HepG2 (cell line): ENCODE results near the gene PARN. TPM values are rescaled to one million over a fixed set of nuclear protein-coding genes. Genes with fewer than 3 reads are reported as not detected.
A peak's percentile ranks its signal among the peaks of the same experiment; 100 is the strongest.

Experiments used
- CBX5 ChIP-seq: sonication (generic); formaldehyde crosslinking; IDR thresholded peaks from 2 replicates; pipeline ENCODE4 v1.4.0; 2020; ENCODE audit warnings: missing genetic modification reagents, borderline replicate concordance
- KIAA2018 ChIP-seq: sonication (generic); formaldehyde crosslinking; IDR thresholded peaks from 2 replicates; pipeline ENCODE4 v1.5.0; 2020; ENCODE audit warnings: mild to moderate bottlenecking, missing genetic modification reagents, borderline replicate concordance
- MEIS1 ChIP-seq: sonication (generic); formaldehyde crosslinking; IDR thresholded peaks from 2 replicates; pipeline ENCODE4 v1.9.0; 2021; ENCODE audit warnings: mild to moderate bottlenecking, missing genetic modification reagents, moderate library complexity, borderline replicate concordance
- NR2F6 ChIP-seq, 2 experiments: IDR thresholded peaks; 2 replicates each; pipeline ENCODE4 v1.6.1; 2016; ENCODE audit warnings: antibody characterized with exemption in 1 of 2, mild to moderate bottlenecking in 1 of 2
- SIN3B ChIP-seq: fragments of 150-350 bp; IDR thresholded peaks from 2 replicates; pipeline ENCODE4 v1.6.1; 2014; ENCODE audit warnings: low read length
- SNAPC4 ChIP-seq: sonication (generic); formaldehyde crosslinking; IDR thresholded peaks from 2 replicates; pipeline ENCODE4 v1.4.0; 2020; ENCODE audit warnings: mild to moderate bottlenecking, missing genetic modification reagents
- TRIM22 ChIP-seq: fragments of 450-650 bp; IDR thresholded peaks from 2 replicates; pipeline ENCODE4 v1.6.1; 2017
- ZNF468 ChIP-seq: sonication (generic); formaldehyde crosslinking; IDR thresholded peaks from 2 replicates; pipeline ENCODE4 v1.8.0; 2022; ENCODE audit warnings: mild to moderate bottlenecking, moderate library complexity, missing genetic modification reagents
- ZNF576 ChIP-seq: sonication (generic); formaldehyde crosslinking; IDR thresholded peaks from 2 replicates; pipeline ENCODE4 v1.4.0; 2020; ENCODE audit warnings: mild to moderate bottlenecking, missing genetic modification reagents
- ZNF766 ChIP-seq: sonication (generic); formaldehyde crosslinking; IDR thresholded peaks from 2 replicates; pipeline ENCODE4 v1.5.0; 2020; ENCODE audit warnings: missing genetic modification reagents, borderline replicate concordance
- ZNF768 ChIP-seq: sonication (generic); formaldehyde crosslinking; IDR thresholded peaks from 2 replicates; pipeline ENCODE4 v1.4.0; 2020; ENCODE audit warnings: missing genetic modification reagents
- ZNF780A ChIP-seq: sonication (generic); formaldehyde crosslinking; IDR thresholded peaks from 2 replicates; pipeline ENCODE4 v1.8.0; 2022; ENCODE audit warnings: mild to moderate bottlenecking, missing genetic modification reagents, moderate library complexity
- ZNF841 ChIP-seq: sonication (generic); formaldehyde crosslinking; IDR thresholded peaks from 2 replicates; pipeline ENCODE4 v1.8.1; 2023; ENCODE audit warnings: missing genetic modification reagents, borderline replicate concordance
- polyA plus RNA-seq, 8 experiments: library from polyadenylated mRNA; depleted of rRNA in 3 of 8; stranded (reverse) in 7 of 8; unstranded in 1 of 8; fragments of >200 nt; fragmentation: Illumina TruSeq in 4 of 8; extraction: Trizol in 4 of 8; gene quantifications; 2 replicates each; pipeline versions ENCODE4 v1.2.1 to v1.2.3, GENCODE V29; 2011 to 2016; ENCODE audit warnings: low read depth in 4 of 8, missing spikeins in 1 of 8, mixed read lengths in 1 of 8; ENCODE audit not compliant: insufficient read depth in 1 of 8
- total RNA-seq, 5 experiments: library from RNA; depleted of rRNA; stranded (reverse); fragments of >200 nt; fragmentation: Illumina TruSeq; extraction: Trizol; gene quantifications; 2 replicates each; pipeline ENCODE4 v1.2.3, GENCODE V29; 2016; ENCODE audit warnings: low read depth in 1 of 5

The PARN gene
- total and polyA plus RNA-seq, 2 of the 13 experiments (the other 11 are each of a cell fraction or from before 2014, with no cell fraction given), result 13.3 to 47.6 TPM

- peak; percentile 84; the same call in 1 of the 2 replicates for TF ChIP-seq SNAPC4 (CRISPR knock-in tag)
- TF ChIP-seq NR2F6 (IDR thresholded peaks at IDR 0.05), result peak; percentile 42; the same call in 1 of the 2 replicates
- peak; percentile 14; the same call in 1 of the 2 replicates for TF ChIP-seq NR2F6 (CRISPR knock-in tag; IDR thresholded peaks at IDR 0.05)
- 0 out of 2 replicates have a peak, but pooled peaks have one; percentile 48 for TF ChIP-seq CBX5 (CRISPR knock-in tag)
- TF ChIP-seq ZNF468 (CRISPR knock-in tag), result no peak
- TF ChIP-seq ZNF768 (CRISPR knock-in tag), result peak; percentile 70; the same call in 1 of the 2 replicates
- TF ChIP-seq MEIS1, result peak; percentile 61
- peak; percentile 82 for TF ChIP-seq ZNF766 (CRISPR knock-in tag)
- TF ChIP-seq ZNF841 (CRISPR knock-in tag), result no peak
- no peak for TF ChIP-seq ZNF780A (CRISPR knock-in tag)
- no peak for TF ChIP-seq TRIM22
- no peak for TF ChIP-seq KIAA2018
- no peak for TF ChIP-seq SIN3B
- no peak for TF ChIP-seq ZNF576 (CRISPR knock-in tag)
These were observed 224.2 kb downstream of the PARN start (continued) for GRCh38 chr16:14405611-14406537.
